ENCODE results near the gene TPCN1. TPM values are rescaled to one million over a fixed set of nuclear protein-coding genes. Genes with fewer than 3 reads are reported as not detected.

TPCN1 gene
- total RNA-seq, 4 donors from 2014 or later: 85.1 to 1,315 (median 121) TPM

- peaks cover 0 to 38% (median 14%) of the 10 kb centered on the region in 4 donors for H3K36me3 ChIP-seq
- intact Hi-C loops (cut with DNase I; ENCODE audit: low total_unique reads): no loop called here
These were observed 94.1 kb downstream of the TPCN1 start for GRCh38 chr12:113315358-113315757.

GRCh38 chr12:113316155-113316554, 94.9 kb downstream of the TPCN1 start:
- H3K36me3 ChIP-seq: peaks cover 0 to 38% (median 14%) of the 10 kb centered on the region in 4 donors
- no peaks in the 10 kb centered on the region for H3K9me3 ChIP-seq
- no peak overlapping the region for H3K4me3 ChIP-seq
- no peak overlapping the region for H3K27ac ChIP-seq
- H3K27me3 ChIP-seq: no peaks in the 10 kb centered on the region
- intact Hi-C loops (cut with DNase I; ENCODE audit: low total_unique reads) (no loop called here), in situ Hi-C loops (cut with MboI; ENCODE audit: low pct_ligation_motif_present in 1 of 4, low pct_unique_long_range_greater_than_20kb in 1 of 4, low sequenced_read_pairs in 3 of 4) (loop anchor here in 1 of 4 donors (10.0 kb wide), 1 partner anchor 109 kb away; the partner anchor contains the start of gene SDSL)
- DNase-seq: no peak
- TF ChIP-seq EP300 (IDR thresholded peaks at IDR 0.05; ENCODE audit: low read depth) (no peak), POLR2AphosphoS5 (IDR thresholded peaks at IDR 0.05) (no peak), POLR2A (IDR thresholded peaks at IDR 0.05) (no peak)
- TF ChIP-seq, protein P1, sequence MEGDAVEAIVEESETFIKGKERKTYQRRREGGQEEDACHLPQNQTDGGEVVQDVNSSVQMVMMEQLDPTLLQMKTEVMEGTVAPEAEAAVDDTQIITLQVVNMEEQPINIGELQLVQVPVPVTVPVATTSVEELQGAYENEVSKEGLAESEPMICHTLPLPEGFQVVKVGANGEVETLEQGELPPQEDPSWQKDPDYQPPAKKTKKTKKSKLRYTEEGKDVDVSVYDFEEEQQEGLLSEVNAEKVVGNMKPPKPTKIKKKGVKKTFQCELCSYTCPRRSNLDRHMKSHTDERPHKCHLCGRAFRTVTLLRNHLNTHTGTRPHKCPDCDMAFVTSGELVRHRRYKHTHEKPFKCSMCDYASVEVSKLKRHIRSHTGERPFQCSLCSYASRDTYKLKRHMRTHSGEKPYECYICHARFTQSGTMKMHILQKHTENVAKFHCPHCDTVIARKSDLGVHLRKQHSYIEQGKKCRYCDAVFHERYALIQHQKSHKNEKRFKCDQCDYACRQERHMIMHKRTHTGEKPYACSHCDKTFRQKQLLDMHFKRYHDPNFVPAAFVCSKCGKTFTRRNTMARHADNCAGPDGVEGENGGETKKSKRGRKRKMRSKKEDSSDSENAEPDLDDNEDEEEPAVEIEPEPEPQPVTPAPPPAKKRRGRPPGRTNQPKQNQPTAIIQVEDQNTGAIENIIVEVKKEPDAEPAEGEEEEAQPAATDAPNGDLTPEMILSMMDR (IDR thresholded peaks at IDR 0.05): no peak
- no peaks in the 10 kb centered on the region for H3K4me1 ChIP-seq
- WGBS, 2 donors (ENCODE audit: low coverage in 1 of 2): 94 to 100% methylated on average over 5 to 7 of the region's 7 CpGs

More at GRCh38 chr12:113315358-113315757, 94.1 kb downstream of the TPCN1 start:
- no peak overlapping the region for H3K4me3 ChIP-seq
- H3K27ac ChIP-seq: no peak overlapping the region
- DNase-seq: no peak
- H3K4me1 ChIP-seq: no peaks in the 10 kb centered on the region
- no peaks in the 10 kb centered on the region for H3K27me3 ChIP-seq
- in situ Hi-C loops (cut with MboI; ENCODE audit: low pct_ligation_motif_present in 1 of 4, low pct_unique_long_range_greater_than_20kb in 1 of 4, low sequenced_read_pairs in 3 of 4): loop anchor here in 1 of 4 donors (10.0 kb wide), 1 partner anchor 109 kb away; the partner anchor contains the start of gene SDSL
- TF ChIP-seq, protein P1 (IDR thresholded peaks at IDR 0.05): no peak
- no peak for TF ChIP-seq POLR2AphosphoS5 (IDR thresholded peaks at IDR 0.05)
- TF ChIP-seq EP300 (IDR thresholded peaks at IDR 0.05; ENCODE audit: low read depth): no peak
- TF ChIP-seq POLR2A (IDR thresholded peaks at IDR 0.05): no peak
- no peaks in the 10 kb centered on the region for H3K9me3 ChIP-seq
- WGBS, 2 donors (ENCODE audit: low coverage in 1 of 2): 88% methylated on average over 8 of the region's 9 CpGs; no CpG with 5 or more reads in 1 of the 2 donors

- intact Hi-C loops (cut with DNase I; ENCODE audit: low total_unique reads): no loop called here
- DNase-seq: no peak
- no peaks in the 10 kb centered on the region for H3K9me3 ChIP-seq
- H3K4me3 ChIP-seq: no peak overlapping the region
- WGBS, 2 donors (ENCODE audit: low coverage in 1 of 2): 96% methylated on average over 6 of the region's 6 CpGs; no CpG with 5 or more reads in 1 of the 2 donors
- H3K27me3 ChIP-seq: no peaks in the 10 kb centered on the region
- in situ Hi-C loops (cut with MboI; ENCODE audit: low pct_ligation_motif_present in 1 of 4, low pct_unique_long_range_greater_than_20kb in 1 of 4, low sequenced_read_pairs in 3 of 4): loop anchor here in 1 of 4 donors (10.0 kb wide), 1 partner anchor 108 kb away; the partner anchor contains the start of gene SDSL
- H3K36me3 ChIP-seq: peaks cover 0 to 38% (median 17%) of the 10 kb centered on the region in 4 donors
- H3K4me1 ChIP-seq: no peaks in the 10 kb centered on the region
- no peak for TF ChIP-seq POLR2A (IDR thresholded peaks at IDR 0.05)
- TF ChIP-seq EP300 (IDR thresholded peaks at IDR 0.05; ENCODE audit: low read depth): no peak
- TF ChIP-seq POLR2AphosphoS5 (IDR thresholded peaks at IDR 0.05): no peak
- TF ChIP-seq, protein P1 (IDR thresholded peaks at IDR 0.05): no peak
- H3K27ac ChIP-seq: no peak overlapping the region
These were observed 95.9 kb downstream of the TPCN1 start for GRCh38 chr12:113317122-113317521.

DNA sequence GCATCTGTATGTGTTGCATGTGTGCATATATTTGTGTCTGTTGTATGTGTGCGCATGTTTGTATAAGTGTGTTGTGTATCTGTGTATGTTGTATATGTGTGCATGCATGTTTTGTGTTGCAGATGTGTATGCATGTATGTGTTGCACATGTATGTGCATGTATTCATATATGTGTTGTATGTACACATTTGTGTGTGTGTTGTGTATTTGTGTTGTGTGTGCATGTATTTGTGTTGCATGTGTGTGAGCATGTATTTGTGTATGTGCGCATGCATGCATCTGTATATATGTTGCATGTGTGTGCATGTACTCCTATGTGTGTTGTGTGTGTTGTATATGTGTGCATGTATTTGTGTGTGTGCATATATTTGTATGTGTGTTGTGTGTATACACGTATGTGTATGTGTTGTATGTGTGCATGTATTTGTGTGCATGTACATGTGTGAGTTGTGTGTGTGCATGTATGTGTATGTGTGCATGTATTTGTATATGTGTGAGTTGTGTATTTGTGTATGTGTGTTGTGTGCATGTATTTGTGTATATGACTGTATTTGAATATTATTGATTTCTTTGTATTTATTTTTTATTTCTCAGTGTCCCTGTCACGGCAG, 96.9 kb downstream of the TPCN1 start:
- in situ Hi-C loops (cut with MboI; ENCODE audit: low pct_ligation_motif_present in 1 of 4, low pct_unique_long_range_greater_than_20kb in 1 of 4, low sequenced_read_pairs in 3 of 4): loop anchor here in 1 of 4 donors (10.0 kb wide), 1 partner anchor 107 kb away; the partner anchor contains the start of gene SDSL
- TF ChIP-seq POLR2AphosphoS5 (IDR thresholded peaks at IDR 0.05): no peak
- Histone ChIP-seq H3K36me3 (peaks cover 0 to 35% (median 17%) of the 10 kb centered on the region in 4 donors), H3K4me1 (no peaks in the 10 kb centered on the region), H3K27me3 (no peaks in the 10 kb centered on the region), H3K27ac (no peak overlapping the region), H3K4me3 (no peak overlapping the region), H3K9me3 (no peaks in the 10 kb centered on the region)
- intact Hi-C loops (cut with DNase I; ENCODE audit: low total_unique reads): no loop called here
- DNase-seq: no peak
- WGBS, 2 donors (ENCODE audit: low coverage in 1 of 2): 96 to 100% methylated on average over 3 to 4 of the region's 4 CpGs

All from transverse colon (tissue), 4 donors.